Kidney (tissue), 14 donors: ENCODE data around the gene KRTAP5-6. TPM values are rescaled to one million over a fixed set of nuclear protein-coding genes. Genes with fewer than 3 reads are reported as not detected.
"Not testable (repeated sequence)": the region's sequence is repeated elsewhere in the genome, so short reads cannot be mapped to it uniquely, and the experiment has no call there.

Source experiments
- DNase-seq, 5 donors: peaks; one replicate each; pipeline ENCODE4 v3.0.0-alpha.2; 2013 to 2020
- FAIRE-seq: peaks from 2 replicates; lab custom pipeline; 2012; peaks lifted over from hg19 to GRCh38; lab: Jason Lieb, UNC
- H3K27ac ChIP-seq, 2 donors: one replicate each; pipeline ENCODE4 v1.7.0; 2013; ENCODE audit warnings: low read depth in 2 of 2, low read length in 2 of 2, inconsistent platforms in 1 of 2
- H3K27me3 ChIP-seq: one replicate; pipeline ENCODE4 v1.7.1; 2013; ENCODE audit warnings: low read length, inconsistent platforms; ENCODE audit not compliant: control insufficient read depth, insufficient read depth
- H3K36me3 ChIP-seq, 3 donors: one replicate each; pipeline versions ENCODE4 v1.7.0 to v1.7.1; 2013; ENCODE audit warnings: low read length in 3 of 3, control low read depth in 1 of 3, inconsistent platforms in 1 of 3; ENCODE audit not compliant: insufficient read depth in 3 of 3, control insufficient read depth in 2 of 3
- H3K4me1 ChIP-seq, 3 donors: one replicate each; pipeline versions ENCODE4 v1.7.0 to v1.7.1; 2013; ENCODE audit warnings: low read length in 3 of 3, inconsistent platforms in 1 of 3, low read depth in 1 of 3; ENCODE audit not compliant: control insufficient read depth in 2 of 3, insufficient read depth in 2 of 3
- H3K4me3 ChIP-seq, 3 donors: one replicate each; pipeline versions ENCODE4 v1.7.0 to v1.8.1; 2013; ENCODE audit warnings: low read length in 3 of 3, control low read depth in 1 of 3, inconsistent platforms in 1 of 3
- H3K9ac ChIP-seq, 3 donors: one replicate each; pipeline versions ENCODE4 v1.7.0 to v1.7.1; 2013; ENCODE audit warnings: low read length in 3 of 3, control low read depth in 1 of 3, inconsistent platforms in 1 of 3
- H3K9me3 ChIP-seq, 3 donors: one replicate each; pipeline versions ENCODE4 v1.7.0 to v1.7.1; 2013; ENCODE audit warnings: low read length in 3 of 3, control low read depth in 1 of 3, inconsistent platforms in 1 of 3; ENCODE audit not compliant: control insufficient read depth in 2 of 3, insufficient read depth in 1 of 3
- CTCF ChIP-seq: IDR thresholded peaks from 3 replicates; pipeline ENCODE4 v1.5.1; 2012; ENCODE audit warnings: mild to moderate bottlenecking, moderate library complexity, borderline replicate concordance; ENCODE audit not compliant: insufficient read depth; ENCODE audit errors: extremely low read depth
- intact Hi-C: fragments of 100-400 bp; cut with DNase I; formaldehyde crosslinking; loops from one replicate; pipeline ENCODE4 v1.11.1; 2022
- polyA plus RNA-seq: library from polyadenylated mRNA; stranded (reverse); fragments of 350-450 nt; fragmentation: Illumina TruSeq; extraction: RNeasy Lipid Tissue Mini Kit (QIAGEN cat#74804); gene quantifications from one replicate; pipeline ENCODE4 v1.2.3, GENCODE V29; 2014; ENCODE audit warnings: low read depth, low replicate concordance; ENCODE audit not compliant: insufficient read depth
- total RNA-seq: library from RNA; stranded (reverse); fragmentation: NEBNext Ultra II Directional; extraction: Animal tissue kit (Norgen Biotek cat#: 25700); gene quantifications from one replicate; pipeline ENCODE4 v1.2.1, GENCODE V29; 2021
- donor health status: control.
- donor health status: control.
- donor health status: control.
- donor health status: control.
- donor health status: control.
- donor health status: DM: yes; HTN: yes; CAD: no.
- donor health status: Normal renal cell carcinoma (clear cell type).

The KRTAP5-6 gene
- total and polyA plus RNA-seq, 2 donors from 2014 or later = not detected

DNA sequence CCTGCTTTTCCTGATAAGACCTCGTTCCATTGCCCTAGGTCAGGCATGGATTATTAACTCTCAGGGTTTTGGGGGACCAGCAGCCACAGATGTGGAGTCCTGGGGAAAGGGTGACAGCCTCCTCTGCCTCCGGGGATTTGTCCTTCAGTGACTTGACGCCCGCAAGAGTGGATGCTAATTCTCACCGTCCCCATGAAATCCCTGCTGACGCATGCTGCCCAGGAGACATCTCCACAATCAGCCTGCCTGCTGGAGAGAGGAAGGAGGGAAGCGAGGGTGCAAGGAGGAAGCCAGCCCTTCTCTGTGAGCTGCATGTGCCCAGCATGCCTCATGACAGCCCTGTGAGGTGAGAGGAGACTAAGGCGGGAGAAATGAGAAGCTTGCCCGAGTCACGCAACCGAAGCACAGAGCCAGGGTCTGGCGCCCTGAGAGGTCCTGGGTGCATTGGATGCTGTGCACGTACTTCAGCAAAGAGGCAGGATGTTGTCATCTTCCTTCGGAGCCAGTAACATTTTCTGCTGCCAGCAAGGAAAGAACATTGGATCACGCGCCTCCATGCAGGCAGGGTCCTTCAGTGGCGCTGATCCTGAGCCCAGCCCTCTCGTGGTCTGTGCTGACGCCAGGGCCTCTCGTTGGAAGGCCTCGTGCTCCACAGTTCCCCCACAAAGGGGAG, 27.3 kb upstream of the KRTAP5-6 start:
- FAIRE-seq = no peak

DNA sequence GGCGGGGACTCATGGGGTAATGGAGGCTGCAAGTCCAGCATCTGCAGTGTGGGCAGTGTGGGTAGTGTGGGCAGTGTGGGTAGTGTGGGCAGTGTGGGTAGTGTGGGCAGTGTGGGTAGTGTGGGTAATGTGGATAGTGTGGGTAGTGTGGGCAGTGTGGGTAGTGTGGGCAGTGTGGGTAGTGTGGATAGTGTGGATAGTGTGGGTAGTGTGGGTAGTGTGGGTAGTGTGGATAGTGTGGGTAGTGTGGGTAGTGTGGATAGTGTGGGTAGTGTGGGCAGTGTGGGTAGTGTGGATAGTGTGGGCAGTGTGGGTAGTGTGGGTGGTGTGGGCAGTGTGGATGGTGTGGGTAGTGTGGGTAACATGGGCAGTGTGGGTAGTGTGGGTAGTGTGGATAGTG, 26.5 kb upstream of the KRTAP5-6 start:
- intact Hi-C loops, H3K27ac ChIP-seq, H3K36me3 ChIP-seq, H3K27me3 ChIP-seq, DNase-seq, H3K4me3 ChIP-seq, H3K9ac ChIP-seq, H3K4me1 ChIP-seq, H3K9me3 ChIP-seq: not testable (repeated sequence)
- peak; percentile 76 for FAIRE-seq

More for the DNA sequence above, 27.3 kb upstream of the KRTAP5-6 start:
- peaks cover 0 to 3% (median 0%) of the 10 kb centered on the region in 3 donors for H3K4me1 ChIP-seq
- H3K27ac ChIP-seq = no peak overlapping the region
- no peak for TF ChIP-seq CTCF
- intact Hi-C loops = no loop called here
- no peak overlapping the region for H3K9ac ChIP-seq
- DNase-seq = no peak
- H3K36me3 ChIP-seq = no peaks in the 10 kb centered on the region
- H3K27me3 ChIP-seq = no peaks in the 10 kb centered on the region
- no peaks in the 10 kb centered on the region for H3K9me3 ChIP-seq
- H3K4me3 ChIP-seq = no peak overlapping the region

GRCh38 chr11:1670905-1671371, 26.1 kb upstream of the KRTAP5-6 start:
- TF ChIP-seq CTCF = no peak
- Histone ChIP-seq H3K27me3 (no peaks in the 10 kb centered on the region), H3K27ac (no peak overlapping the region), H3K9me3 (no peaks in the 10 kb centered on the region), H3K4me3 (no peak overlapping the region), H3K4me1 (peaks cover 0 to 3% (median 0%) of the 10 kb centered on the region in 3 donors), H3K9ac (no peak overlapping the region), H3K36me3 (no peaks in the 10 kb centered on the region)
- intact Hi-C loops = no loop called here
- DNase-seq (no peak), FAIRE-seq (no peak)

DNA sequence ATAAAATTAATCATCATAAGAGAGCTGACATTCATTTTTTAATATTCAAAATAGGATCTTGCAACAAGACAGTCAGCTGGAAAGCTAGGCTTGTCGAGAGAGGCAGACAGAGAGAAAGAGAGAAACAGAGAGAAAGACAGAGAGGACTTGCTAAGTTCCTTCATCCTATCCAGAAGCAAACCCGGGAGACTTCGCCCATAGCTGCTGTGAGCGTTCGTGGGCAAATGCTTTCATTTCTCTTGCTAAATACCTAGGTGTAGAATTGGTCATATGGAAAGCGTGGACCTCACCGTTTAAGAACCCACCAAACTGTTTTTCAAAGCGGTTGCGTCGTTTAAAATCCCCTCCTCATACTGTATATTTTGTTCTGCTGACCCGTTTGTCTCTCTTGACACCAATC, 25.3 kb upstream of the KRTAP5-6 start:
- Histone ChIP-seq H3K9ac (no peak overlapping the region), H3K27ac (no peak overlapping the region), H3K9me3 (no peaks in the 10 kb centered on the region), H3K4me1 (peaks cover 0 to 3% (median 0%) of the 10 kb centered on the region in 3 donors), H3K27me3 (no peaks in the 10 kb centered on the region), H3K4me3 (no peak overlapping the region), H3K36me3 (no peaks in the 10 kb centered on the region)
- no peak for FAIRE-seq
- no peak for TF ChIP-seq CTCF
- intact Hi-C loops = no loop called here
- DNase-seq = no peak
